Subcutaneous adipose tissue (tissue), 4 donors: ENCODE data around the gene DNAAF8. TPM values are rescaled to one million over a fixed set of nuclear protein-coding genes. Genes with fewer than 3 reads are reported as not detected.

Source experiments
- CTCF ChIP-seq: fragments of 450-650 bp; IDR thresholded peaks from one replicate; pipeline ENCODE4 v1.5.1; 2016; ENCODE audit warnings: low read depth, mild to moderate bottlenecking, control low read depth, antibody characterized with exemption, moderate library complexity
- total RNA-seq, 4 donors: library from RNA; depleted of rRNA; stranded (reverse); fragments of >200 nt; gene quantifications; one replicate each; pipeline ENCODE4 v1.1.0, GENCODE V29; 2016

The DNAAF8 gene
- total RNA-seq, 4 donors from 2014 or later: 0.44 to 1.6 (median 0.91) TPM

GRCh38 chr16:4687946-4688673, 46.2 kb upstream of the DNAAF8 start:
- TF ChIP-seq CTCF: no peak

- no peak for TF ChIP-seq CTCF
These were observed 45.7 kb upstream of the DNAAF8 start for GRCh38 chr16:4688674-4689045.

GRCh38 chr16:4689091-4689671, 45.2 kb upstream of the DNAAF8 start:
- no peak for TF ChIP-seq CTCF

- no peak for TF ChIP-seq CTCF
These were observed 44.3 kb upstream of the DNAAF8 start for GRCh38 chr16:4689864-4690704.

- TF ChIP-seq CTCF: no peak
These were observed 43.2 kb upstream of the DNAAF8 start for GRCh38 chr16:4690946-4691665.

GRCh38 chr16:4691666-4692412, 42.5 kb upstream of the DNAAF8 start:
- TF ChIP-seq CTCF: no peak
